Liver (tissue), 9 donors: ENCODE measurements around the gene MEGF6. TPM values are rescaled to one million over a fixed set of nuclear protein-coding genes. Genes with fewer than 3 reads are reported as not detected.

Source experiments
- DNase-seq: peaks from one replicate; pipeline ENCODE4 v3.0.0-alpha.2; 2017; ENCODE audit warnings: low spot score
- H3K27ac ChIP-seq, 2 donors: one replicate each; pipeline ENCODE4 v1.7.0; 2013; ENCODE audit warnings: inconsistent platforms in 2 of 2, low read length in 2 of 2, control low read depth in 1 of 2, low read depth in 1 of 2, mild to moderate bottlenecking in 1 of 2
- H3K27me3 ChIP-seq, 4 donors: one replicate each; pipeline versions ENCODE4 v1.6.1 to v1.7.0; 2013; ENCODE audit warnings: low read length in 3 of 4, inconsistent platforms in 1 of 4, mild to moderate bottlenecking in 1 of 4, moderate library complexity in 1 of 4; ENCODE audit not compliant: control insufficient read depth in 4 of 4, insufficient read depth in 4 of 4
- H3K36me3 ChIP-seq, 4 donors: one replicate each; pipeline versions ENCODE4 v1.6.1 to v1.7.0; 2013; ENCODE audit warnings: low read length in 3 of 4, mild to moderate bottlenecking in 3 of 4, low read depth in 1 of 4, moderate library complexity in 1 of 4; ENCODE audit not compliant: control insufficient read depth in 4 of 4, insufficient read depth in 3 of 4
- H3K4me1 ChIP-seq, 4 donors: one replicate each; pipeline versions ENCODE4 v1.6.1 to v1.7.0; 2013; ENCODE audit warnings: low read length in 3 of 4, mild to moderate bottlenecking in 3 of 4, moderate library complexity in 1 of 4; ENCODE audit not compliant: control insufficient read depth in 4 of 4, insufficient read depth in 4 of 4
- H3K4me3 ChIP-seq, 3 donors: one replicate each; pipeline versions ENCODE4 v1.6.1 to v1.7.0; 2013; ENCODE audit warnings: low read length in 3 of 3, control low read depth in 1 of 3, low read depth in 1 of 3, mild to moderate bottlenecking in 1 of 3
- H3K9ac ChIP-seq, 2 donors: one replicate each; pipeline ENCODE4 v1.7.0; 2013; ENCODE audit warnings: low read length in 2 of 2, mild to moderate bottlenecking in 2 of 2, moderate library complexity in 2 of 2, control low read depth in 1 of 2, low read depth in 1 of 2
- H3K9me3 ChIP-seq, 4 donors: one replicate each; pipeline versions ENCODE4 v1.6.1 to v1.7.0; 2013; ENCODE audit warnings: low read length in 3 of 4; ENCODE audit not compliant: control insufficient read depth in 4 of 4
- CTCF ChIP-seq: fragments of 150-350 bp; IDR thresholded peaks from 2 replicates; pipeline ENCODE4 v1.5.1; 2017; ENCODE audit warnings: improper control_type of control experiment, low read depth, low read length; ENCODE audit not compliant: missing input control
- EGR1 ChIP-seq, 2 donors: IDR thresholded peaks; 2 replicates each; pipeline ENCODE4 v1.6.1; 2016 to 2018; ENCODE audit warnings: antibody characterized with exemption in 2 of 2, low read depth in 2 of 2
- FOXA2 ChIP-seq: IDR thresholded peaks from 2 replicates; pipeline ENCODE4 v1.6.1; 2016; ENCODE audit warnings: antibody characterized with exemption
- MAX ChIP-seq: IDR thresholded peaks from 2 replicates; pipeline ENCODE4 v1.6.1; 2016; ENCODE audit warnings: antibody characterized with exemption
- NR2F2 ChIP-seq: IDR thresholded peaks from 2 replicates; pipeline ENCODE4 v1.6.1; 2016; ENCODE audit warnings: antibody characterized with exemption
- RAD21 ChIP-seq, 2 donors: IDR thresholded peaks; 2 replicates each; pipeline ENCODE4 v1.6.1; 2016; ENCODE audit warnings: antibody characterized with exemption in 2 of 2, mild to moderate bottlenecking in 2 of 2
- RXRA ChIP-seq, 2 donors: IDR thresholded peaks; 2 replicates each; pipeline ENCODE4 v1.6.1; 2017 to 2018; ENCODE audit warnings: antibody characterized with exemption in 2 of 2, mild to moderate bottlenecking in 1 of 2
- SP1 ChIP-seq: IDR thresholded peaks from 2 replicates; pipeline ENCODE4 v1.6.1; 2018; ENCODE audit warnings: antibody characterized with exemption, mild to moderate bottlenecking
- TAF1 ChIP-seq: conservative IDR thresholded peaks from 2 replicates; pipeline ENCODE4 v1.6.1; 2016; ENCODE audit warnings: antibody characterized with exemption, mild to moderate bottlenecking
- YY1 ChIP-seq: IDR thresholded peaks from 2 replicates; pipeline ENCODE4 v1.6.1; 2016; ENCODE audit warnings: antibody characterized with exemption, mild to moderate bottlenecking
- ZBTB33 ChIP-seq: IDR thresholded peaks from 2 replicates; pipeline ENCODE4 v1.6.1; 2016; ENCODE audit warnings: antibody characterized with exemption
- WGBS: extraction: QIAGEN DNeasy Blood & Tissue Kit; methylation state at CpG from one replicate; pipeline ENCODE4 v1.1.7; 2013; 5-methylcytosine and 5-hydroxymethylcytosine counted together
- polyA plus RNA-seq, 2 donors: library from polyadenylated mRNA; stranded (reverse) in 1 of 2; unstranded in 1 of 2; fragments of 200-250 nt in 1 of 2; fragments of >200 nt in 1 of 2; fragmentation: Nextera tagmentation in 1 of 2; extraction: Ambion mirVana in 1 of 2; gene quantifications; one replicate each; pipeline versions ENCODE4 v1.2.1 to v1.2.3, GENCODE V29; 2013 to 2015
- total RNA-seq, 2 donors: library from RNA; depleted of rRNA; stranded (reverse); fragments of >200 nt; gene quantifications; one replicate each; pipeline ENCODE4 v1.2.3, GENCODE V29; 2014
- TF ChIP-seq, protein P1 (sequence below): IDR thresholded peaks from 2 replicates; pipeline ENCODE4 v1.6.1; 2016; ENCODE audit warnings: antibody characterized with exemption
- donor health status: healthy.
- donor health status: healthy.
- donor health status: healthy.
- donor health status: healthy.
- donor health status: healthy.

The MEGF6 gene
- total and polyA plus RNA-seq, 4 donors: 1.3 to 11.0 (median 4.0) TPM

GRCh38 chr1:3546048-3546384 lies 65.3 kb downstream of the MEGF6 start:
- H3K27ac ChIP-seq: peak overlapping the region in 1 of 2 donors; percentile 35
- peaks cover 0 to 5% (median 0%) of the 10 kb centered on the region in 4 donors for H3K4me1 ChIP-seq

DNA sequence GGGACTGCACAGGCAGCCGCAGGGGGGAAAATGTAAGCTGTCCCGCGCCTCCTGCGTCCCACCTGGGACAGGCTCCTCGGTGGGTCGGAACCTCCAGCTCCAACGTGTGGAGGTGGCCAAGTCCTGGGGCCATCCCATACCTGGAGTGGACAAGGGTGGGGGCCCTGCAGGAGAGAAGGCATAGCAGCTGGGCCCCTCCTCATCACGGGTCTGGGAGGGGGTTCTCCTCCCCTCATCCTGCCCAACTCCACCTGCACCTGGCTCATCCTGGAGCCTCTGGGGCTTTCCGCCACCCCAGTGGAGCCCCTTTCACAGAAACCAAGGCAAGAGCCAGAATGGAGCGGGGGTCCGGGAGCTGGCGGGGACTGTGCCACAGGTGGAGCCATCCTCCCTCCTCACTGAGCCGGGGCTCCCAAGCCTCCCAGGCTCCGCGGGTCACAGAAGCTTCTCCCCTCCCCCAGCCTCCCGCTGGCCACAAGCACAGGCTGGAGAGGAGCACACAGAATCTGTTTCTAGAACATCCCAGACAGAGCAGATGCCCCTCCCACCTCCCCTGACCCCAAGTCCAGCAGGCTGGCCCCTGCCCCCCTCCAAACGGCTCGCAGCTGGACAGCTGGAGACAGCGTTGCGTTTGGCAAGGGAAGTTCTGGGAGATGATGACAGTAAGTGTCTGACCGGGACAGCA lies 65.8 kb downstream of the MEGF6 start:
- H3K9me3 ChIP-seq: no peaks in the 10 kb centered on the region
- TF ChIP-seq SP1 (peak; percentile 11), ZBTB33 (no peak), RAD21 (IDR thresholded peaks at IDR 0.05) (no peak), CTCF (no peak), TAF1 (no peak), FOXA2 (no peak), NR2F2 (peak; percentile 91), EGR1 (IDR thresholded peaks at IDR 0.05; ENCODE audit: low read depth in 2 of 2) (no peak), RXRA (IDR thresholded peaks at IDR 0.05) (peak in 1 of 2 donors; percentile 22), YY1 (no peak)
- no peaks in the 10 kb centered on the region for H3K36me3 ChIP-seq
- H3K9ac ChIP-seq: no peak overlapping the region
- peaks cover 0 to 3% (median 0%) of the 10 kb centered on the region in 4 donors for H3K27me3 ChIP-seq
- DNase-seq: no peak
- no peak overlapping the region for H3K27ac ChIP-seq
- no peak overlapping the region for H3K4me3 ChIP-seq
- peaks cover 0 to 5% (median 0%) of the 10 kb centered on the region in 4 donors for H3K4me1 ChIP-seq
- WGBS: 54% methylated on average over 21 of the region's 21 CpGs

More at GRCh38 chr1:3546048-3546384, 65.3 kb downstream of the MEGF6 start:
- Histone ChIP-seq H3K9me3 (no peaks in the 10 kb centered on the region), H3K27me3 (peaks cover 0 to 3% (median 0%) of the 10 kb centered on the region in 4 donors), H3K4me3 (no peak overlapping the region), H3K36me3 (no peaks in the 10 kb centered on the region), H3K9ac (no peak overlapping the region)
- DNase-seq: no peak
- TF ChIP-seq, protein P1, sequence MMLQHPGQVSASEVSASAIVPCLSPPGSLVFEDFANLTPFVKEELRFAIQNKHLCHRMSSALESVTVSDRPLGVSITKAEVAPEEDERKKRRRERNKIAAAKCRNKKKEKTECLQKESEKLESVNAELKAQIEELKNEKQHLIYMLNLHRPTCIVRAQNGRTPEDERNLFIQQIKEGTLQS: no peak
- no peak for TF ChIP-seq RXRA (IDR thresholded peaks at IDR 0.05)
- TF ChIP-seq FOXA2: no peak
- no peak for TF ChIP-seq NR2F2
- no peak for TF ChIP-seq MAX
- no peak for TF ChIP-seq EGR1 (IDR thresholded peaks at IDR 0.05; ENCODE audit: low read depth in 2 of 2)
- 52% methylated on average over 4 of the region's 4 CpGs for WGBS
